Keratinocyte (primary cell): Measurements from ENCODE around the gene KCNS3.

Source experiments
- CTCF ChIP-seq, 3 experiments: IDR thresholded peaks in 1 of 3; conservative IDR thresholded peaks in 1 of 3; optimal IDR thresholded peaks in 1 of 3; 2 replicates in 2 of 3; 3 replicates in 1 of 3; pipeline versions ENCODE3 to v1.5.1; 2011; ENCODE audit warnings: low read length in 3 of 3, mild to moderate bottlenecking in 3 of 3, moderate library complexity in 2 of 3, control low read depth in 1 of 3, inconsistent platforms in 1 of 3; ENCODE audit not compliant: insufficient read depth in 2 of 3; ENCODE audit errors: extremely low read depth in 1 of 3
- EZH2 ChIP-seq: IDR thresholded peaks from one replicate; pipeline ENCODE4 v1.6.1; 2012; ENCODE audit warnings: inconsistent platforms, mild to moderate bottlenecking, low read length, moderate library complexity

- TF ChIP-seq CTCF (optimal IDR thresholded peaks at IDR 0.05 in 1 of 3, IDR thresholded peaks at IDR 0.05 in 1 of 3, conservative IDR thresholded peaks at IDR 0.05 in 1 of 3; ENCODE audit: extremely low read depth in 1 of 3, insufficient read depth in 2 of 3, low read length in 3 of 3), result no peak
- no peak for TF ChIP-seq EZH2
Observed at GRCh38 chr2:17858064-17858463, 20.4 kb upstream of the KCNS3 start.
